GM21367 (cell line): ENCODE measurements around the gene URB1.
"Not testable (repeated sequence)": the region's sequence is repeated elsewhere in the genome, so short reads cannot be mapped to it uniquely, and the experiment has no call there.

Experiments used
- ATAC-seq: cut with Tn5 transposase; IDR thresholded peaks from one replicate; pipeline ENCODE4 v1.9.1; 2021; ENCODE audit not compliant: unreplicated experiment

Gene URB1

DNA sequence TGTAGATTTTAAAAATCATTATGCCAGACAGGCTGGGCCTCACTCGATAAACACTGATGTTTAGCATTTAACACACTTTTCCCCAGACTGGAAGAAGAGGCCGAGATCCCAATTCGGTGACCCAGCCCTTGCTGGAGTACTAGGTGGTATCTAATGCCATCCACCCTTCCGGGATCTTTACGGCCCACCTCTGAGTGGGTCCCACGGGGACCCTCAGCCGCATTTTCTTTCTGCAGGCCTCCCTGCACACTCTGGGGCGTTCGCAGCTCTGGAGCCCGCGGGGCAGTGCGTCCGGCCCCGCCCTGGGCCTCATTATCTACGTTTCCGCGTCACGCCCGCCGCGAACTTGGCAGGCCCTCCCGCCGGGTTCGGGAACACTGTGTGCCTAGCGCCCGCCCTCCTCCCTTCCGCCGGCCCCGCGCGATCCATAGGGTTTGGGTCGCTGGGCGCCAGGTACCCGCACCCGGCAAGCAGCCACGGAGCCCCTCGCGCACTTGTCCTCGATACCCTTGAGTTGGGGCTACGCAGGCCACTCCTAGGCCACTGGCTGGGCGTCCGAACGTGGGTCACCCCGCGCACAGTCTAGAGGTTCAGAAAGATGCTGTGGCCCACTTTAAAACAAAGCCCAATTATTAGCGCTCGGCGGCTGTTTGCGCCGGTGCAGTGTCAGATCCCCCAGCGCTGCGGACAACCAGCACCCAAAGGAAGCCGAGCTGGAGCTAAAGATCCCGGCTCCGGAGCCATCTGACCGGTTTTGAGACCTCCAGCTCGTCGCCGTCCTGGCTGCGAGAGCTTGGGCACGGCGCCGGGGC lies 18.7 kb upstream of the URB1 start:
- no peak for ATAC-seq

GRCh38 chr21:32410916-32411315 lies 18.1 kb upstream of the URB1 start:
- no peak for ATAC-seq

GRCh38 chr21:32410291-32410690 lies 17.5 kb upstream of the URB1 start:
- no peak for ATAC-seq

- ATAC-seq: no peak
These were observed 13.6 kb upstream of the URB1 start for GRCh38 chr21:32406405-32406804.

DNA sequence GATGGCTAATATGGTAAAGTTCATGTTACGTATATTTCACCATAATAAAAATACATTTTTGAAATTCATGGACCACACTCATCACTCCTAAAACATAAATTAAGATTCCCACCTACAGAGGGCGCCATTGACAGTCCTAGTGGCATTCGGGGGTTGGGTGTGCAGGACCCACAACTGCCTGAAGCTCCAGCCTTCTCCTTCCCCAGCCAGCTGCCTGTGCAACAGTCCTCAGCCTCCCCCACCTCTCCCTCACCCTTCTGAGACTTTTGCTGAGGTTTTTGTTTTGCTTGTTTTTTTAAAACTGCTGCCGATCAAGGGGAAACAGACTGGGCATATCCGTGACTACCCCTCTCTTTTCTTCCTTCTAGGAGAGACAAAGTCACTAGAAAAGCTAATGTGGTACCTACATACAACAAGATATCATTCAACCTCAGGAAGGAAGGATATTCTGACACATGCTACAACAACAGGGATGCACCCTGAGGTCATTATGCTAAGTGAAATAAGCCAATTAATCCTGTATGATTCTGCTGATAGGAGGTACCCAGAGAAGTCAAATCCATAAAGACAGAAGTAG lies 10.5 kb upstream of the URB1 start:
- ATAC-seq: no peak

- ATAC-seq: no peak
These were observed 827 bp upstream of the URB1 start for GRCh38 chr21:32393677-32394001.

DNA sequence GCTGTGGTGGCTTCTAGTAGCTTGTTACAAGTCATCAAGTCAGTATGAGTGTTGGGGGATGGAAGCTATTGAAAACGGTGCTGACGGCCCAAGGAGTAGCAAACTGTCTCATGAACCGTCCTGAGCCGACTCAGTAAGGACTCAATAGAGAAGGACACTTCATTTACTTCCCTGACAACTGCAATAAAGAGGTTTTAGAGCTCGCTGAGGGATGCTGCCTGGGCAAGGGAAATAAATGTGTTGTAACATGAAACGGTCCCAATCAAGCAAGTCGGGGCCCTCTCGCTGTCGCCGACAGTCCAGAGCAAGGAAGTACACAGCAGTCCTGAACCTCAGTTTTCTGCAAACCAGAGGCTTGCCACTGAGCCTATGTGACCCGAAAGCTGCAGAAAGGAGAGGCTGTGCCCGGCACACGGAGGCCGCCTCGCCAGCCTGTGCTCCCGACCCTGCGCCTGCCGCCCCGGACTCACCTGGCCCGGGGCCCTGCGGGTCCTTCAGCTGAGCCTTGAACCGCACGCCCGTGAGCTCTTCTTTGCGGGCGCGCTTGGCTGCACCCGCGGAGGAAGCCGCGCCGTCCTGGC lies 423 bp downstream of the URB1 start:
- no peak for ATAC-seq

GRCh38 chr21:32391755-32392154 lies 1.1 kb downstream of the URB1 start:
- no peak for ATAC-seq

DNA sequence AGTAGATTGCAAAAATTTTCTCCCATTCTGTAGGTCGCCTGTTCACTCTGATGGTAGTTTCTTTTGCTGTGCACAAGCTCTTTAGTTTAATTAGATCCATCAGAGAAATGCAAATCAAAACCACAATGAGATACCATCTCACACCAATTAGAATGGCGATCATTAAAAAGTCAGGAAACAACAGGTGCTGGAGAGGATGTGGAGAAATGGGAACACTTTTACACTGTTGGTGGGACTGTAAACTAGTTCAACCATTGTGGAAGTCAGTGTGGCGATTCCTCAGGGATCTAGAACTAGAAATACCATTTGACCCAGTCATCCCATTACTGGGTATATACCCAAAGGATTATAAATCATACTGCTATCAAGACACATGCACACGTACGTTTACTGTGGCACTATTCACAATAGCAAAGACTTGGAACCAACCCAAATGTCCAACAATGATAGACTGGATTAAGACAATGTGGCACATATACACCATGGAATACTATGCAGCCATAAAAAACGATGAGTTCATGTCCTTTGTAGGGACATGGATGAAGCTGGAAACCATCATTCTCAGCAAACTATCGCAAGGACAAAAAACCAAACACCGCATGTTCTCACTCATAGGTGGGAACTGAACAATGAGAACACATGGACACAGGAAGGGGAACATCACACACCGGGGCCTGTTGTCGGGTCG lies 2.1 kb downstream of the URB1 start:
- ATAC-seq: not testable (repeated sequence)

- ATAC-seq: no peak
These were observed 3.3 kb downstream of the URB1 start for GRCh38 chr21:32389337-32390015.

DNA sequence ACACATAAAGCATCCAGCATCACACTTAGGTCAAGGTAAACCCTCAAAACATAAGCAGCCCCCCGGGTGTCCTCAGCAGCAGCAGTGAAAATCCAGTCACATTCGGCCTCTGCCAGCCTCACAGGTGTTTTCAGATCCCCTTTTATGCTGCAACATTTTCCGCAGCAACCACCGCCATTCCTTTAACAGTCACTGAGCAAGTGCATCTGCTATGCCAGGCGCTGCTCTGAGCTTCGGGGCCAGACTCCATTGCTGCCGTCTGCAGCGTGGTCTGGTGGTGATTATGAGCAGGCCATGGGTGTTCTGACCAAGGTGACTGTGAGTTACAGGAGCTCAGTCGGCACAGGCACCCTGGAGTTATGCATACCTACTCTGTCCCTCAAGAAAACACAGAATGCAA lies 4.5 kb downstream of the URB1 start:
- no peak for ATAC-seq

GRCh38 chr21:32387151-32387550 lies 5.7 kb downstream of the URB1 start:
- no peak for ATAC-seq

- no peak for ATAC-seq
These were observed 6.5 kb downstream of the URB1 start for GRCh38 chr21:32386195-32386870.

DNA sequence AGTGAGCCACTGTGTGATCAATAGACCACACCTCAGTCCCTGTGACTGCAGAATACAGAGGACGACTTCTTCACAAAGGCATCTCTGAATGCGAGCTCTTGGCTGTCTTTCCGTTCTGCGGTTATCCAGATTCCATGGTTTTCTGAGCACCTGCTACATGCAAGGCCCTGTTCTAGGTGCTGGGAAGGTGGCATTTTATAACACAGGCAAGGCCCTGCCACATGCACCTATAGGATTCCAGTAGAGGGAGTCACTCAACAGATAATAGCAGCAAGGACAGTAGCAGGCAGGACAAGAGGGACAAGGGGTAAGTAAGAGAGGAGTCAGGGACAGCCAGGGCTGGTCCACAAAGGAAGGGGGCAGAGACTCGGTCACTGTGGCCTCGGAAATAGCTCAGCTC lies 9.0 kb downstream of the URB1 start:
- no peak for ATAC-seq

DNA sequence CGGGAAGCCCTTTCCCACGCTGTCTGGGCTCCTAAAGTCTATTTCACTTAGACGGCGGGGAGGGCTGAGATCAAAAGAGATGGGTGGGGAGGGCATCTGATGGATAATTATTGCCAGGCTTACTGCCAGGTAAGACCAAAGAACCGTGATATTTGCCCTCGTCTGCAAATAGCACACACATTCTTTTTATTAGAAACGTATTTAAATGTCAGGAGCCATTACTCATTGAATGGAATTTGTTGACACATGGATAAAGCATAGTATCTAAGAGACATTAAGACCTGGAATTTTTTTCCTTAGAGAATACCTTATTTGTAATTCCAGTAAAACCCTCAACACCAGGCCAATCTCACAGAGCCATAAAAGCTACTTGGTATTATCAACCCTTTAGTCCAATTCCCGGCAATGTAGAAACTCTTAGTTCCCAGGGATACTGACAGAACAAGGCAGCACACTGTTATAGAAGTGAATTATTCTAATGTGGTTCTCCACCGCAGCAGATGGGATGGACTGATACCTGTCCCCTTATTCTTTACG lies 10.6 kb downstream of the URB1 start:
- ATAC-seq: no peak

GRCh38 chr21:32381571-32381970 lies 11.2 kb downstream of the URB1 start:
- no peak for ATAC-seq

- ATAC-seq: no peak
These were observed 11.9 kb downstream of the URB1 start for GRCh38 chr21:32380940-32381339.

- ATAC-seq: no peak
These were observed 13.9 kb downstream of the URB1 start for GRCh38 chr21:32378956-32379355.

DNA sequence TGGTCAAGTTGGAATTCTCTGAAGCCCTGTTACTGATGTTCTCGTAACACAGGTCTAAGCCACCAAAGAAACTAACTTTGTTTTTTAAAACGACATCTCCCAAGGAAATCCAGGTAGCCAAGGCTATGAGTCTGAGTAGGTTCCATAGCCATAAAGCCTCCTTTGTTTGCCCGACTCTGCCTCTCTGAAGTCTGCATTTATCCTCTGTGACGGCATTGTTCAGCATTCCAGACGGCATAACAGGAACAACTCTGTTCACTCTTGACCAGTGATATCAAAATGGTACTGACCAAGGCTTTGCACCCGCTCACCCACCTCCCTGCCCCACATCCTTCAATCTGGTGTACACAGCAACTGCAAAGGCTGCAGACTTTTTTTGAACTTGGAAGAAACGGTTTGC lies 14.8 kb downstream of the URB1 start:
- ATAC-seq: no peak

DNA sequence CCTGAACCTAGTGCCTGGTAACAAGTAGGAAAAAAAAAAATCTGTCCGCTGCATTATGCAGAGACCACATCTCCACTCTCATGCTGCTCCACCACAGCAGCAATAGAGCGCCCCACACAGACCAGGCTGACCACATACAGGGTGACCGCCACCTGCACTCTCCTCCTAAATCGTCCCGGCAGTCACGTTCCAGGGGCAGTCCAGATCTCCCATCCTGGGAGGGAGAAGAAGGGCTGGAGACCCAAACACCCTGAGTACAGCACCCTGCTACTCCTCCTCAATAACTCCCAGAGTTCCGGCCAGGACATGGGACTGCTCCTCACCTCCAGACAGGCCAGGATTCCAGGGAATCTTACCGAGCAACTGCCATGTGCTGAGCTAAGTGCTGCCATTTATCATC lies 15.3 kb downstream of the URB1 start:
- no peak for ATAC-seq

DNA sequence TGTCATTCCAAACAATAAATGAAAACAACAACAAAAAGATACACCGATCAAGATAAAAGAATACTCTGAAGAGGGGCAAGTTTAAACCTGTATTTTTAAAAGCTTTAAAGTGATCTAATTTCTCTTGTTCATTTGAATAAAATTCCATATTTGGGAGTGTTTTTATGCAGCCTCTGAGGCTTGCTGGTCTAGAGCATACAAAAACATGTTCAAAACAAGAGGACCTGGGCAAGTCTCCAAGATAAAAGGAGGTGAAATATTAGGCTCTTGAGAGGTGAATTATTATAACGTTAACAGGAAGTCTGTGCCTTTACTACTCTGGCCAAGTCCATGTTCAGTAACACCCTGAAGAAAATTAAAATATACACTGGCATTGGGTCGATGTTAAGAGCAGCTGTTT lies 20.1 kb downstream of the URB1 start:
- no peak for ATAC-seq
